ENCODE data around the gene THRAP3.

Gene THRAP3

GRCh38 chr1:36256558-36257374, 32.5 kb downstream of the THRAP3 start:
- TF ChIP-seq CTCF (IDR thresholded peaks at IDR 0.05; ENCODE audit: borderline replicate concordance, insufficient read depth, low read depth, low read length): no peak
- no peak overlapping the region for H3K4me3 ChIP-seq (ENCODE audit: low read depth, low read length)

- TF ChIP-seq CTCF (IDR thresholded peaks at IDR 0.05; ENCODE audit: borderline replicate concordance, insufficient read depth, low read depth, low read length): no peak
Measured at GRCh38 chr1:36257375-36257767, 33.1 kb downstream of the THRAP3 start.

GRCh38 chr1:36258960-36259344, 34.7 kb downstream of the THRAP3 start:
- no peak overlapping the region for H3K4me3 ChIP-seq (ENCODE audit: low read depth, low read length)
- TF ChIP-seq CTCF (IDR thresholded peaks at IDR 0.05; ENCODE audit: borderline replicate concordance, insufficient read depth, low read depth, low read length): no peak

More at GRCh38 chr1:36257375-36257767, 33.1 kb downstream of the THRAP3 start:
- H3K4me3 ChIP-seq (ENCODE audit: low read depth, low read length): no peak overlapping the region

GRCh38 chr1:36268981-36269380, 44.7 kb downstream of the THRAP3 start:
- TF ChIP-seq CTCF (IDR thresholded peaks at IDR 0.05; ENCODE audit: borderline replicate concordance, insufficient read depth, low read depth, low read length): no peak
- no peak overlapping the region for H3K4me3 ChIP-seq (ENCODE audit: low read depth, low read length)

- H3K4me3 ChIP-seq (ENCODE audit: low read depth, low read length): no peak overlapping the region
- TF ChIP-seq CTCF (IDR thresholded peaks at IDR 0.05; ENCODE audit: borderline replicate concordance, insufficient read depth, low read depth, low read length): no peak
Measured at GRCh38 chr1:36269408-36269838, 45.2 kb downstream of the THRAP3 start.

GRCh38 chr1:36273024-36273423, 48.8 kb downstream of the THRAP3 start:
- TF ChIP-seq CTCF (IDR thresholded peaks at IDR 0.05; ENCODE audit: borderline replicate concordance, insufficient read depth, low read depth, low read length): no peak
- H3K4me3 ChIP-seq (ENCODE audit: low read depth, low read length): no peak overlapping the region

- no peak overlapping the region for H3K4me3 ChIP-seq (ENCODE audit: low read depth, low read length)
- TF ChIP-seq CTCF (IDR thresholded peaks at IDR 0.05; ENCODE audit: borderline replicate concordance, insufficient read depth, low read depth, low read length): no peak
Measured at GRCh38 chr1:36274201-36274600, 50.0 kb downstream of the THRAP3 start.

Measured in GM12875 (cell line).